HG03558 (cell line): ENCODE results near the gene PNLIPRP3.

ENCODE experiments used
- ATAC-seq: cut with Tn5 transposase; IDR thresholded peaks from one replicate; pipeline ENCODE4 v1.9.1; 2021; ENCODE audit warnings: moderate number of reproducible peaks; ENCODE audit not compliant: unreplicated experiment; ENCODE audit errors: extremely low read depth

PNLIPRP3 gene

GRCh38 chr10:116444527-116445142, 17.0 kb downstream of the PNLIPRP3 start:
- peak; percentile 56 for ATAC-seq

GRCh38 chr10:116450861-116451260, 23.2 kb downstream of the PNLIPRP3 start:
- no peak for ATAC-seq

GRCh38 chr10:116451711-116452337, 24.2 kb downstream of the PNLIPRP3 start:
- no peak for ATAC-seq

GRCh38 chr10:116452338-116452720, 24.7 kb downstream of the PNLIPRP3 start:
- no peak for ATAC-seq

- ATAC-seq: no peak
Measured at GRCh38 chr10:116457488-116457887, 29.8 kb downstream of the PNLIPRP3 start.

GRCh38 chr10:116460219-116460618, 32.6 kb downstream of the PNLIPRP3 start:
- no peak for ATAC-seq

DNA sequence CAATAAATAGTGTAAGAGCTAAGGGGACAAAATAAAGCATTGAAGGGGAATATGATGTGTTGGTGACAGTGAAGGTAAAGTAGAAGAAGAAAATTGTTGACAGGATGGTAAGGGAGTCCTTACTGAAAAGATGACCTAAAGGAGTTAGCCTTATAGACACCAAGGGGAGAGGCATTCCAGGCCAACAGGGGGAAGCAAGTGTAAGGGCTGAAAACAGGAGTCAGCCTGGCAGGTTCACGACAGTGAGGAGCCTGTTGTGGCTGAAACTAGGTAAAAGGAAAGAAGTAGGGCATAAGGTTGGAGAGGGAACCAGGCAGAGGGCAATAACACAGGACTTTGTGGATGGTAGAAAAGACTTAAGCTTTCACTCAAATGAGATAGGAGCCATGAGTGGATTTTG, 34.0 kb downstream of the PNLIPRP3 start:
- ATAC-seq: no peak

DNA sequence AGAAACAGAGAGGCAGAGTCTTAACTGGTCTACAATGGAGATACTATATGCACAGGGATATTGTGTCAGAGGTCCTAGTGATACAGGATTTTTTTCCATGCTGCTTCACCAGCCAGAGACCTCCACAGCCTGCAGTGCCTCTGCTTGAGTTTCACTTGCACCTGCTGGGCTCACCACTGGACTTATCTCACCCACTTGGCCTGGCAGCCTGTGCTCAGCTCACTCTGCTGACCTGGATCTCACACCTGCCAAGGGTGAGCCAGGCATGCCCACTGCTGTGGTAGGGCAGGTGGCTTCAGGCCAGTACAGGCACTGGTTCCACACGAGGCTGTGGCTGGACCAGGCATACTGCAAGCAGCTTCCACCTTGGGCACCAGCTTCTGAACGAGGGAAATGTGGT, 36.6 kb downstream of the PNLIPRP3 start:
- no peak for ATAC-seq

- ATAC-seq: no peak
Measured at GRCh38 chr10:116465546-116465945, 37.9 kb downstream of the PNLIPRP3 start.

GRCh38 chr10:116466715-116467422, 39.2 kb downstream of the PNLIPRP3 start:
- ATAC-seq: no peak

GRCh38 chr10:116469437-116469836, 41.8 kb downstream of the PNLIPRP3 start:
- ATAC-seq: no peak

GRCh38 chr10:116470071-116470470, 42.4 kb downstream of the PNLIPRP3 start:
- no peak for ATAC-seq

DNA sequence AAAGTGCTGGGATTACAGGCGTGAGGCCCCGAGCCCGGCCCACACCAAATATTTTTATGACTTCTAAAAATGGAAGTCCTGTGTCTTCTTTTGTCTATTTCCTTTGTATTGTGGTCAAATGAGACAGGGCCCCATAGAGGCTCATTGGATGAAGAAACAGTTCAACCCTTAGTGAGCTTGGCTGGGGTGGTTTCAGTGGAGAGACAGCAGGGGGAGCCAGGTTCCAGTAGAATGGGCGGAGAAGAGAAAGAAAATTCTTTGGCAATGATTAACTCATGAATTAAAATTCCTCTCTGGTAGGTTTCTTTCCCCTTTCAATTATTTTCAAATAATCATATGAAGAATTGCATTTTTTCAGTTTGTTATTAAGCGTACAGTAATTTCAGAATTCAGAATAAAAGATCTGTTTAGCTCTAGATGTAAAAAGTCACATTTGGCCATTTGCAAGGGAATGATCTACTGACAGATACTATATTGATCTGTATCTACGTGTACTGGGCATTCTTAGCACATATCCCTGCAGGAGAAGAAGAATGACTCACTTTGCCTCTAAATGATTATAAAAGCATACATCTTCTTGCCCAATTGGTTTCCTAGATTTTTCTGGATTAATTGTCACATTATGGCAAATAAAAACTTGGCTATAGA, 43.2 kb downstream of the PNLIPRP3 start:
- ATAC-seq: no peak

GRCh38 chr10:116472891-116473290, 45.2 kb downstream of the PNLIPRP3 start:
- no peak for ATAC-seq

DNA sequence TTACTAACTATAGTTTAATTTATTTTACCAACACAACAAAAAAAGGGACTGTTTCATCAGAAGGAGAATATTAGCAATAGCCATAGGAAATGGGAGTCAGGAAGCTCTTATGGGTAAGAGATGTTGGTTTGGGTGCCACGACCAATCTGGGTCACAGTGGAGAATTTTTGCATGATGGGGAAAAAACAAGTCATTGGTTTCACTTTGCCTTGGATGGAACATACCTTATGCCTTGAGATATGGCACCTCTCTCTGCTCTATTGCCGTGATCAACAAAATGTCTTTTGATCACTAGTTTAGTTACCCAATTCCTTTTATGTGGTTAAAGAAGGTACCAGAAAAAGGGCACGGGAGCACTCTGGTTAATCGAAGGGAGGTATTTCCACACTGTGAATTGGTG, 48.2 kb downstream of the PNLIPRP3 start:
- no peak for ATAC-seq

DNA sequence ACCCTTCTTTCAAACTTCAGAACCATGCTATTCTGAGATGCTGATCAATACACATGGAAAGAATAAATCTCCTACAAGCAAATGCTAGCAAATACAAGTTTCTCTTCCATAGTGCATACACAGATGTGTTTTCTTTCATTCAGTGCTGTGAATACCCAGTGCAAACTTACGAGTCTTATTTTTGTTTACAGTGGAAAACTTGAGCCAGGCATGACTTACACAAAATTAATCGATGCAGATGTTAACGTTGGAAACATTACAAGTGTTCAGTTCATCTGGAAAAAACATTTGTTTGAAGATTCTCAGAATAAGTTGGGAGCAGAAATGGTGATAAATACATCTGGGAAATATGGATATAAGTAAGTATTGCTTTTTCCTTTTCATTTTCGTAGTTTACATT, 48.8 kb downstream of the PNLIPRP3 start:
- no peak for ATAC-seq

GRCh38 chr10:116477986-116478664, 50.5 kb downstream of the PNLIPRP3 start:
- ATAC-seq: no peak

DNA sequence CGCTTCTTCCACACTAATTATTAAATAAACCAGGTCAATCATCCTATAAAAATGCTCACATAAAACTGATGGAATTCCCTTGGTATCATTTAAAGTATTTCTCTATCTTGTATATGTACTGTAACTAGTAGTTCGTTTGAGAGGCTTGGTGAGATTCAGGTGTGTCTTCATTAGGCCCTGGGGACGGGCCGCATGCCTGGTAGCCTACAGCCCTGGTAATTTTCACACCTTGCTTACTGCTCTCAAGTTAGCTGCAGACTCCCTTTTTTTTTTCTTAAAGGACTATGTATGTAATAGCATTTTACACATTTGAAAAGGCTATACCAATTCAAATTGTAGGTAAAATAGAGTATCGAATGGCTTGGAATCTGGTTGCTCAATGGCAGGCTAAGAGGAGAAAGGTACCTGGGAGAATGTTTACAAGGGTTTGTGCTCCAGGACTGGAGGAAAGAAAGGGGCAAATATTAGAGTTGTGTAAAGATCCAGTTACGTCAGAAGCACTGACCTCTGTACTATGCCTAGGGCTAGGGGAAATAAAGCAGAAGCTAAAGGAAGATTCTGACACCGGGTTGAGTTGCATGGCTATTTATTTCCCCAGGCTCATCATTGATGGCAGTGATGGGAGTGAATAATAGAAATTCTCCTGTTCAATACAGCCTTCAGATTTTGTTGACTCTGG, 59.3 kb downstream of the PNLIPRP3 start:
- no peak for ATAC-seq

- no peak for ATAC-seq
Measured at GRCh38 chr10:116487522-116488430, 60.1 kb downstream of the PNLIPRP3 start.
